ENCODE measurements around the gene PGAM5. TPM values are rescaled to one million over a fixed set of nuclear protein-coding genes. Genes with fewer than 3 reads are reported as not detected.
A peak's percentile ranks its signal among the peaks of the same experiment; 100 is the strongest.

PGAM5 gene
- total RNA-seq, 2 experiments from 2014 or later, result 12.8 to 15.1 TPM

- H3K36me3 ChIP-seq (ENCODE audit: insufficient read depth, low read length), result peaks cover 14% of the 10 kb centered on the region
- ATAC-seq (ENCODE audit: poor library complexity) (no peak), DNase-seq (no peak)
- TF ChIP-seq CTCF (IDR thresholded peaks at IDR 0.05), result no peak
- H3K4me3 ChIP-seq (ENCODE audit: low read length), result no peak overlapping the region
- no peaks in the 10 kb centered on the region for H3K27me3 ChIP-seq (ENCODE audit: control insufficient read depth in 1 of 2, insufficient read depth in 2 of 2, low read length in 2 of 2)
- CTCF ChIA-PET, result interaction anchor here (0.6 kb wide), 1 partner anchor 9 kb away, joined by 3 read pairs; no protein-coding TSS in a partner anchor
- Mint-ChIP-seq H3K36me3 (ENCODE audit: low read depth) (peaks cover 28% of the 10 kb centered on the region), H3K9me3 (no peaks in the 10 kb centered on the region), H3K4me3 (peak overlapping the region; percentile 69), H3K27ac (peak overlapping the region; percentile 95), H3K4me1 (ENCODE audit: low read depth) (peaks cover 35% of the 10 kb centered on the region), H3K27me3 (no peaks in the 10 kb centered on the region)
- H3K4me1 ChIP-seq (ENCODE audit: insufficient read depth, low read length), result peaks cover 39% of the 10 kb centered on the region
- H3K9me3 ChIP-seq (ENCODE audit: control insufficient read depth in 1 of 2, insufficient read depth in 1 of 2, low read length in 2 of 2), result no peaks in the 10 kb centered on the region
- H3K27ac ChIP-seq (ENCODE audit: low read depth in 1 of 2, low read length in 2 of 2), result no peak overlapping the region
- POLR2A ChIA-PET, result no interaction called here
- intact Hi-C loops (cut with DNase I, micrococcal nuclease), result no loop called here
Measured at GRCh38 chr12:132759359-132759758, 48.7 kb downstream of the PGAM5 start.

DNA sequence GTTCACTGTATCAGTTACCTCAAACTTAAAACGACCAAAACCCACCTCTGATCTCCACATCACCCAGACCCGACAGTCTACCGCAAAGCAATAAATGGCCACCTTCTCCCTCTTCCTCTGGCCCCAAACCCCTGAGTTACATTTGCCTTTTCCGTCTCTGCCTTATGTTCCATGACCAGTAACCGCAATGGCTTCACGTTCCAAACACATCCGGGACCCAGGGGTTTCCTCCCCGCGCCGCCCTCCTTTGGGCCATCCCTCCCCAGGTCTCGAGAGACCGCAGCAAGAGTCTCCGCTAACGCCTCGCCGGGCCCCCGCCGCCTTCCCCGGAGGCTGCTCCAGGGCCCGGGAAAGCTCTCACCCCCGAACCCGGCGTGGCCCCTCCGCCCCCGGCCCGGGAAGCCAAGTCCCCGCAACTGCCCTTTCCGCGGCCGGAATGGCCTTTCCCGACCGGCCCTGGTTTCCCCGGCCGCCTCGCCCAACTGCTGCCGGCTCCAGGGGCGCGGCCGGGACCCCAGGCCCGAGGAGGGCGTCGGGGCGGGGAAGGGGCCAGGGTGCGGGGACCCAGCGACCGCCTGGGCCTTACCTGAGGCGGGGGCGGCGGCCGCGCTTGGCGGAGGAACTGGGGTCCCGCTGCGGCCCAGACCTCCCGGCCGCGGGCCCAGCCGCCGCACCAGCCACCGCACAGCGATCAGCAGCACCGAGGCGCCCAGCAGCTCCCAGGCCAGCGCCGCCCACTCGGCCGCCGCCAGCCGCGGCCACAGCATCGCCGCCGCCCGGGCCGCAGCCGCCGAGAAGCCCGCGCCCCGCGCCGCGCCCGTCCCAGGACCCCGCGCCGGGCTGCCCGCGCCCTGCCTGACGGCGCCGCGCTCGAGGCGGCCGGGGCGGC, 50.6 kb downstream of the PGAM5 start, which contains the start of gene ANKLE2:
Gene ANKLE2 (minus strand): TSS at position 801 of the 889 bp plus-strand sequence. CDS start 34 bp downstream, at position 767.
- no peak for TF ChIP-seq CTCF (IDR thresholded peaks at IDR 0.05)
- peaks cover 21% of the 10 kb centered on the region for H3K36me3 Mint-ChIP-seq (ENCODE audit: low read depth)
- no peaks in the 10 kb centered on the region for H3K27me3 ChIP-seq (ENCODE audit: control insufficient read depth in 1 of 2, insufficient read depth in 2 of 2, low read length in 2 of 2)
- peaks cover 36% of the 10 kb centered on the region for H3K4me1 Mint-ChIP-seq (ENCODE audit: low read depth)
- peak within 1 kb of the TSS; percentile 84 to 86 for H3K27ac ChIP-seq (ENCODE audit: low read depth in 1 of 2, low read length in 2 of 2)
- DNase-seq (peak; percentile 31 to 78 (median 56)), ATAC-seq (ENCODE audit: poor library complexity) (peak; percentile 56)
- H3K27ac Mint-ChIP-seq, result peak within 1 kb of the TSS; percentile 95
- no peaks in the 10 kb centered on the region for H3K27me3 Mint-ChIP-seq
- peaks cover 4% of the 10 kb centered on the region for H3K36me3 ChIP-seq (ENCODE audit: insufficient read depth, low read length)
- peak within 1 kb of the TSS; percentile 82 for H3K4me3 ChIP-seq (ENCODE audit: low read length)
- peak within 1 kb of the TSS; percentile 93 for H3K4me3 Mint-ChIP-seq
- CTCF ChIA-PET, result interaction anchor here (0.9 to 1.1 kb wide), 2 partner anchors 10 to 68 kb away, joined by 3 to 4 read pairs; partner anchors contain the start of gene GOLGA3
- intact Hi-C loops (cut with DNase I, micrococcal nuclease), result loop anchor here (5.0 kb wide), 3 partner anchors 74 to 196 kb away; partner anchors contain the start of genes CHFR (in 1 of the 2), POLE (in 1 of the 2), PXMP2 (in 1 of the 2) and ZNF605 (in 1 of the 2)
- H3K4me1 ChIP-seq (ENCODE audit: insufficient read depth, low read length), result peaks cover 39% of the 10 kb centered on the region
- H3K9me3 Mint-ChIP-seq, result no peaks in the 10 kb centered on the region
- no peaks in the 10 kb centered on the region for H3K9me3 ChIP-seq (ENCODE audit: control insufficient read depth in 1 of 2, insufficient read depth in 1 of 2, low read length in 2 of 2)
- POLR2A ChIA-PET, result interaction anchor here (0.9 to 2.4 kb wide), 4 partner anchors 50 to 369 kb away, joined by 3 to 9 read pairs (median 4); partner anchors contain the start of genes PGAM5, ZNF10 and ZNF891

GRCh38 chr12:132761921-132762583, 51.4 kb downstream of the PGAM5 start:
- POLR2A ChIA-PET, result interaction anchor here (0.7 to 2.4 kb wide), 7 partner anchors 12 to 369 kb away, joined by 3 to 9 read pairs (median 6); partner anchors contain the start of genes GOLGA3, PGAM5, ZNF10 and ZNF891
- TF ChIP-seq CTCF (IDR thresholded peaks at IDR 0.05), result peak; percentile 14
- CTCF ChIA-PET, result interaction anchor here (0.9 to 1.1 kb wide), 2 partner anchors 9 to 67 kb away, joined by 3 to 4 read pairs; partner anchors contain the start of gene GOLGA3

More at GRCh38 chr12:132761921-132762583, 51.4 kb downstream of the PGAM5 start:
- Histone ChIP-seq H3K27ac (ENCODE audit: low read depth in 1 of 2, low read length in 2 of 2) (peak overlapping the region; percentile 84 to 86), H3K36me3 (ENCODE audit: insufficient read depth, low read length) (peaks cover 2% of the 10 kb centered on the region), H3K4me1 (ENCODE audit: insufficient read depth, low read length) (peaks cover 39% of the 10 kb centered on the region), H3K27me3 (ENCODE audit: control insufficient read depth in 1 of 2, insufficient read depth in 2 of 2, low read length in 2 of 2) (no peaks in the 10 kb centered on the region), H3K9me3 (ENCODE audit: control insufficient read depth in 1 of 2, insufficient read depth in 1 of 2, low read length in 2 of 2) (no peaks in the 10 kb centered on the region), H3K4me3 (ENCODE audit: low read length) (peak overlapping the region; percentile 82)
- Mint-ChIP-seq H3K27me3 (no peaks in the 10 kb centered on the region), H3K4me1 (ENCODE audit: low read depth) (peaks cover 33% of the 10 kb centered on the region), H3K9me3 (no peaks in the 10 kb centered on the region), H3K4me3 (peak overlapping the region; percentile 85), H3K27ac (peak overlapping the region; percentile 74), H3K36me3 (ENCODE audit: low read depth) (peaks cover 18% of the 10 kb centered on the region)
- peak; percentile 74 to 95 (median 84) for DNase-seq
- intact Hi-C loops (cut with DNase I, micrococcal nuclease), result loop anchor here (1.0 to 5.0 kb wide), 5 partner anchors 75 to 271 kb away; partner anchors contain the start of genes POLE (in 2 of the 2), PXMP2 (in 2 of the 2), CHFR (in 1 of the 2) and ZNF605 (in 1 of the 2)
- peak; percentile 91 for ATAC-seq (ENCODE audit: poor library complexity)
